IPS DF 4.7 (cell line): ENCODE results near the gene WIPF2.
A peak's percentile ranks its signal among the peaks of the same experiment; 100 is the strongest.

Experiments used
- DNase-seq: peaks from one replicate; pipeline ENCODE4 v3.0.0-alpha.2; 2013; ENCODE audit warnings: low spot score; ENCODE audit errors: extremely low read depth

Gene WIPF2

GRCh38 chr17:40247926-40248495, 28.9 kb downstream of the WIPF2 start:
- DNase-seq: no peak

GRCh38 chr17:40248507-40248906, 29.4 kb downstream of the WIPF2 start:
- DNase-seq: no peak

GRCh38 chr17:40251576-40251975, 32.5 kb downstream of the WIPF2 start:
- no peak for DNase-seq

DNA sequence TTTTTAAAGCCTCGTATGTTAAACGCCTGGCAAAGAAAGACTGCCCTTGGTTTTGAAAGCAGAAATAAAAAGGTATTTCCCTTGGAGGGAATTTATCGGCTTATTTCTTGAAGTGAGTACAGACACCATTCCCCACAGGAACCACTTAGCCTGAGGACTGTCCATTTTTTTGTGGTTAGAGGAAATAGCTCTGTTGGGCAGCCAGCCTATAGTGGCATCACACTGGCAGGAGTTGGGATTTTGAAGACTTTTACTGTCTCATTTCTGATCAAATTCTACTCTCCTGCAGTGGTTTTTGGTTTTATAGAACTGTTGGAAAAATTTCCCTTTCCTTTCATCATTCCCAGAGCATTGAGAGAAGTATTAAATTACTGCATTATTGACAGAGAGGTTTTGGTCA, 34.5 kb downstream of the WIPF2 start:
- no peak for DNase-seq

DNA sequence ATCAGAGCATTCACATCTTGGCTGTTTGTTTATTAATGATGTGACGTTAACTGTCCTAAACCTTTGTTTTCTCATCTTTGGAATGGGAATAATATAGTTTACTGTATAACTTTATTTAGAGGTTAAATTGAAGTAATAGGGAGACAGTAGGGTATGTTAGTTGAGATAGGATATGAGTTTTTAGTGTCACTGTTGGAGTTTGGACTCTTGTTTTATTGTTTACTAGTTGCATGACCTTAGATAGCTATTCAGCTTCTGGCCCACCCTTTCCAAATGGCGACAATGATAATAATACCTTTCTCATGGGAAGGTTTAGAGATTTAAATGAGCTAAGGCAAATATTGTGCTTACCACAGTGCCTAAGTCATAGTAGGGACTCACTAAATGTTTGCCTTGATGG, 40.4 kb downstream of the WIPF2 start:
- no peak for DNase-seq

DNA sequence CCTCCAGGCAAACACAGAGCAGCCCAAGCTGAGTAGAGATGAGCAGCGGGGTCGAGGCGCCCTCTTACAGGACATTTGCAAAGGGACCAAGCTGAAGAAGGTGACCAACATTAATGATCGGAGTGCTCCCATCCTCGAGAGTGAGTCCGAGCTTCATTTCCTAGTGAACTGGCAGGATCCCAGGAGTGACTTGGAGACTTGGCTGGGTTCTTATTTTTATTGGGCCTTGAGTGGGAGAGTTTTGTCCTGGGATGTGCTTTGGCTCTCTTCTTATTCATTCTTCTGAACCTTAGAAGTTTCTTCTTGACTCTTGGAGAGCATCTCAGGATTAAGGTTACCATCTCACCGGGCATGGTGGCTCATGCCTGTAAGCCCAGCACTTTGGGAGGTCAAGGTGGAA, 41.4 kb downstream of the WIPF2 start:
- no peak for DNase-seq

- DNase-seq: no peak
These were observed 45.5 kb downstream of the WIPF2 start for GRCh38 chr17:40264458-40265185.

DNA sequence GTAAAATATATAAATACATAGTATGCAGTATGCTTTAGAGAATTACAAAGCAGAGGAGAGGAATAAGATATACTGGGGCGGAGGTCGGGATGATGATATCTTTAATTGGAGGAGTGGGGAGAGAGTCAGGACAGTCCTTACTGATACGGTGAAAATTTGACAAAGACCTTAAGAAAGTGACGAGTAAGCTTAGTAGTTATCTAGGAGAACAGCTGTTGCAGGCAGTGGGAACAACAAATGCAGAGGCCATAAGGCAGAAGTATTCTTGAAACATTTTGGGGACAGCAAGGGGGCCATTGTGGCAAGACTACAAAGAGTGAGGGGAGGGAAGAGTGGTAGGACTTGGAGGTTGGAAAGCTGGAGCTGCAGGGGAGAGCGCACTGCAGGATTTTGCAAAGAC, 46.2 kb downstream of the WIPF2 start:
- DNase-seq: no peak

DNA sequence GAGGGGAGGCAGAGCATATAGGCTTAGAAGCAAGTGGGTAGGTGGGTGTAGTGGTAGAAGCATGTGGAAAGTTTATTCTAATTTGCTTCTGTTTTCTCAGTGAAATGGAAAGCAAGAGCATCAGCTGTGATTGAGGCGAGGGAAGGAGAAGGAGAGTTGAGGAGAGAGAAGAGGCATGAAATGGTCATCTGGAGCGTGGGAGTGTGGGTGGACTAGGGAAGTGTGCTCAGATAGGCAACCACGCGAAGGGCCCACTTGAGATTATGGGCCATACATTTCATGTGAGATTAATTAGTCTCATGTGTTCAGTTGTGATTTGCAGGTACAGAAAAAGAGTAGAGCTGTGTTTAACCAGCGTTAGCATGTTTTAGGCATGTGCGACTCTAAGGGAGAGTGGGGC, 47.8 kb downstream of the WIPF2 start:
- no peak for DNase-seq

DNA sequence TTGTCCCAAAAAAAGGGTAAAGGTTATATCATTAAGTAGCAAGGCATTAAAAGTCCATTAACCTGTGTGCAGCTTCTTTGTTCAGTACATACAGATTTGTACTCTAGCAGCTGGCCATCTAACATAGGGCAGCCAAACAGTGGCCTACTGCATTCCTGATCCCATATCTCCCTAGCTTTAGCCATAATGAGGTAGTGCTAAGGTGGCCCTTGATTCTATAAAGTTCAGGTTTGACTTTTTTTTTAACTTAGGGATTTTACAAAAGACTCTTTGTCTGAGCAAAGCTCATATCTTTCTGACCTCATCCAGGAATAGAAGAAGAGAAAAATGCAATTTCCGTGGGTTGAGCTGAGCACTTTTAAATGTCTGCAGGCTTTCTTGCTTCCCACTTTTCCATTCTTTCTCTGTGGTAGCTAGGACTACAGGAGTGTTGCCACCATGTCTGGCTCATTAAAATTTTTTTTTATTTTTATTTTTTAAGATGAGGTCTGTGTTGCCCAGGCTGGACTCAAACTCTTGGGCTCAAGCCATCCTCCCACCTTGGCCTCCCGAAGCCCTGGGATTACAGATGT, 49.1 kb downstream of the WIPF2 start:
- DNase-seq: no peak

- DNase-seq: no peak
These were observed 59.3 kb downstream of the WIPF2 start for GRCh38 chr17:40278414-40278813.

GRCh38 chr17:40279402-40279801, 60.3 kb downstream of the WIPF2 start:
- DNase-seq: no peak

DNA sequence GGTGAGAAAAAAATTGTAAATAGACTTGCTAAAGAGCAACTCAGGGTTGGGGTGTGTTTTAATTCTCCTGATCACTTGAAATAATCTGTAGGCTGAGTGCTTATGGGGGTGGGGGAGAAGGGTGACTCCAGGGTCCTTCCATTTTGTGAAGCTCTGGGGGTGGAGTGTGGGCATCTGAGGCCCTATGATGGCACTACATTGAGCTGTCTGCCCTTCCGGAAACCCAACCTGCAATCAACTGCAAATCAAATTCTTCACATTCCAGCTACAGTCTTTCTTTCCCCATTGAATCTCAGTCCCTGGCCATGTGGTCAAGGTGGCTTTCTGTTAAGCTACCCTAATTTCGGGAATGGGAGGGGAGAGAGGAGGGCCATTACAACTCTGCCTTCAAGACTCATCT, 62.6 kb downstream of the WIPF2 start:
- no peak for DNase-seq

DNA sequence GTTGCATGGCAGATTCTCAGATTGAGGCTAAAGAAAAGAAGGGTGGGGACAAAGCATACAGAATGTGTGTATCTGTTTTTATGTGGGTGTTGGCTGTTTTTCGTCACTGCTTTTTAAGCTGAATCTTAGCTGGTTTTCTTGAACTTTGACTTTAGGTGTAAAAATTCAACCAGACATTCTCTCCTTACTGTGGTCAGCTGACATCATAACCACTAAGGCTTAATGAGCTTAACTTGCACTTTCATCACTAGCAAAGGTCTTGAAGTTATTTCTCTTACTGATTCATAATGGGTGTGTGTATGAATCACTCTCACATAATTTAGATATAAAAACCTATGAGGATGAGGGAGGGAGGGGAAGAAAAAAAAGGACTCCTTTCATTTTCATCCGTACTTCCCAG, 64.6 kb downstream of the WIPF2 start:
- DNase-seq: no peak

GRCh38 chr17:40284085-40284713, 65.1 kb downstream of the WIPF2 start:
- no peak for DNase-seq

- no peak for DNase-seq
These were observed 67.4 kb downstream of the WIPF2 start for GRCh38 chr17:40286473-40286872.

DNA sequence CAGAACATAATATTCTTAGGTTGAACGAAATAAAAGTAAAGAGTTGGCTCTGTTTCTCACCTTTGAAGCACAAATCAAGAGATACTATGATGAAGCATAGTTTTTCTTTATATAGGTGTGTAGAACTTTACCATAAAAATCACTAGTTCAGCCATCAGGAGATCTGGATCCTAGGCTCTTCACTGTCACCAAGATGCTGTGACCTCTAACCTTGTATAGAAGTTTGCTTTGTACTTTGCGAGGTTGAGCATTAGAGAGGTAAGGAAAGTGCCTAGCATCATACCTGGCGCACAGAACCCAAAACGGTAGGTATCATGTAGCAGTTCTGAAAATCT, 68.0 kb downstream of the WIPF2 start:
- DNase-seq: no peak

DNA sequence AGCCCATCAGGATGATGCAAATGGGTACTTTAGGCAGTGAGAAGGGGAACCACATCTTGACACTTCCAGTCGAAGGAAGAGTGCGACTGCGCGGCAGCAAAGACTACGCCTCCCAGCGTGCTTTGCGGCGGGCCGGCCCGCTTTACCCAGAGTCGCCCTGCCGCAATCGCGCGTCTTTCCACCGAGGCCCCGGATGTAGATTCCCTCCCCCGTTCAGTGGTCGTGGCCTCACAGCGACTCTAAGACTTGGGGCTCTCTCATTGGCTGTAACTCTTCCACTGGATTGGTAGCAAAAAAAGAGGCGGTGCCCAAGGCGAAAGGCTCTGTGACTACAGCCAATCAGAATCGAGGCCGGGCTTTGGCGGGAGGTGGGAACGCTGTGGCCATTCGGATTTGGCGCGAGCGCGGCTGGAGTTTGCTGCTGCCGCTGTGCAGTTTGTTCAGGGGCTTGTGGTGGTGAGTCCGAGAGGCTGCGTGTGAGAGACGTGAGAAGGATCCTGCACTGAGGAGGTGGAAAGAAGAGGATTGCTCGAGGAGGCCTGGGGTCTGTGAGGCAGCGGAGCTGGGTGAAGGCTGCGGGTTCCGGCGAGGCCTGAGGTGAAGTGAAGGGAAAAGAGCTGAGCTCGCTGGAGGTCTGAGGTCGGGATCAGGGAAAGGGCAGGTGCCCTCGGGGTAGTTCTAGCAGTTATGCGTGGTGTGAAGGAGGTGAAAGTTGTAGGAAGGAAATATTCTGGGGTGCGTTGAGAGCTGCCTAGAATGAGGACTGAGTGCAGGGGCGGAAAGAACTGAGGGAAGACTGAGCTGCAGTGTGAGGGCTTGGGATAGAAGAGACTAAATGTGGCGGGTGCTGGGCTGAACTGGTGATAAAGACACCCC, 68.6 kb downstream of the WIPF2 start, which contains the start of gene CDC6:
CDC6 (plus strand) TSS at position 386 of the 876 bp plus-strand sequence. CDS start 1,542 bp downstream, outside the sequence.
- DNase-seq: peak; percentile 99

DNA sequence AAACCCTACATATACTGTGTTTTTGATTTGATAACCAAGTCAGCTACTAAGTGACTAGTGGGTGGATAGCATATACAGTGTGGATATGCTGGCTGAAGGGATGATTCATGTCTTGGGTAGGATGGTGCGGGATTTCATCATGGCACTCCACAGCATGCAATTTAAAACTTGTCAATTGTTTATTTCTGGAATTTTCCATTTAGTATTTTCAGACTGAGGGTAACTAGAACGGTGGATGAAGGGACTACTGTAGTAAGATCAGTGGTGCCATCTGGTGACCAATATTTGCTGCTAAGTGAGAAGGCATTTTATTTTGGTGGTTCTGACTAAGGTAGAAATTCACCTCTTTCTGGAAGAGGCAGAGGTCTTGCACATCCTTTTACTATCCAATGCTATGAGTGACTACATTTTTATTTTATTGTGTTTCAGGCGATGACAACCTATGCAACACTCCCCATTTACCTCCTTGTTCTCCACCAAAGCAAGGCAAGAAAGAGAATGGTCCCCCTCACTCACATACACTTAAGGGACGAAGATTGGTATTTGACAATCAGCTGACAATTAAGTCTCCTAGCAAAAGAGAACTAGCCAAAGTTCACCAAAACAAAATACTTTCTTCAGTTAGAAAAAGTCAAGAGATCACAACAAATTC, 71.7 kb downstream of the WIPF2 start:
- no peak for DNase-seq

DNA sequence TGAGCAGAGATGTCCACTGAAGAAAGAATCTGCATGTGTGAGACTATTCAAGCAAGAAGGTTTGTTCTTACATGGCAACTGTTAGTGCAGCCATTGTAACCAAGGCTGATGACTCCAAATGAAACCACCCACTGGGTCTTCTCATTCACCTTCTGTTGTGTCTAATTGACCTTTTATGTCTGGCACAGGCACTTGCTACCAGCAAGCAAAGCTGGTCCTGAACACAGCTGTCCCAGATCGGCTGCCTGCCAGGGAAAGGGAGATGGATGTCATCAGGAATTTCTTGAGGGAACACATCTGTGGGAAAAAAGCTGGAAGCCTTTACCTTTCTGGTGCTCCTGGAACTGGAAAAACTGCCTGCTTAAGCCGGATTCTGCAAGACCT, 72.2 kb downstream of the WIPF2 start:
- DNase-seq: no peak

- DNase-seq: no peak
These were observed 74.3 kb downstream of the WIPF2 start for GRCh38 chr17:40293363-40293762.
